GM18498 (cell line): ENCODE measurements around the gene THUMPD3.

Experiments
- ATAC-seq: cut with Tn5 transposase; IDR thresholded peaks from one replicate; pipeline ENCODE4 v1.9.1; 2021; ENCODE audit warnings: mild to moderate bottlenecking, moderate library complexity; ENCODE audit not compliant: unreplicated experiment

The THUMPD3 gene

GRCh38 chr3:9415485-9416138 lies 52.8 kb downstream of the THUMPD3 start:
- ATAC-seq: no peak

- ATAC-seq: no peak
These were observed 53.4 kb downstream of the THUMPD3 start for GRCh38 chr3:9416139-9416780.

- no peak for ATAC-seq
These were observed 58.1 kb downstream of the THUMPD3 start for GRCh38 chr3:9420850-9421549.

DNA sequence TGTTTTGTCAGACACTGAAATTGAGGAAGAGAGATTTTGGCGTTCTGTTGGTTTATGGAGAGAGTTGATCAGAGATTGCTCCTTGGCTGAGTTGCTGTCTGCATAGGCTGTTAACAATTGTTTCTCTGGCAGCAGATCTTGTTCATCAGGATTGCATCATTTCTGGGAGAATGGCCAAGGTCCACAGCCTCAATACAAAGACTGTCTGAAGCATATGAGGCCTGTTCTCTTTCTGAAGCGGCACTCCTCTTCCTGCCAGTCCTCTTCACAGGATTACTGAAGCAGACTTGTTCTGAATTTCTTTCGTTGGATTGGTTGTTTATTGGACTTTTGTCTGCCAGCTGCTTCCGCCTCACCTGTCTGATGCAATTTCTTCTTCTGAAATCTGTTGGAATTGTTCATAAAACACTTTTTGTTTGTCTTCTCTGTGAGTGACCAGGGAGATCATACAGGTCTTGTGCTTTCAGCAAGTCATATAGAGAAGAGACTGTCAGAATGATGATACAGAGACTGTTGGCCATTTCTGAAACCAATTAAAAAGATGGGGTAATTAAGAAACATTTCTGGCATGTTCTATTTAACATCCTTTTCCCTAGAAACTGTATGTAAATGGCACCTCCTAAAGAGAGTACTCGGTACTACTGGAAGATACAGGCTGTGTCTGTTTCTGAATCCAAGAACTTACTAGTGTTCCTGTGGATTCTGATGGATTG lies 60.0 kb downstream of the THUMPD3 start:
- ATAC-seq: no peak

DNA sequence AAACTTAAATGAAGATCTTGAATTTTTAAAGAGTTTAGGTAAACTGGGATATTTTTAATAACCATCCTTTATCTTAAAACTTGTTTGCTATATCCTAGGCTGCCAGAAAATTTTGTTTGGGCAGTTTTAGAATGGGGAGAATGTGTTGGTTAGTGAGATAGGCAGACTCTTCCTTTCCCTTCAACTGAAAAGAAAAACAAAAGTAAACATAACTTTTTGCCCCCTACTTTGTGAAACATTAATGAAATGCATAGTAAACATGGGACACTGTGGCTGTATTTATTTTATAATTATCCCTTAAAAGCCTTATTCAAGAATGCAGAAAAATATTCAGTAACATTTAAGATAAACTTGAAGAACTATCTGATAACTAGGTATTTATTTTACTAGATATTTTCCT lies 65.6 kb downstream of the THUMPD3 start:
- no peak for ATAC-seq

- no peak for ATAC-seq
These were observed 67.9 kb downstream of the THUMPD3 start for GRCh38 chr3:9430733-9431132.

DNA sequence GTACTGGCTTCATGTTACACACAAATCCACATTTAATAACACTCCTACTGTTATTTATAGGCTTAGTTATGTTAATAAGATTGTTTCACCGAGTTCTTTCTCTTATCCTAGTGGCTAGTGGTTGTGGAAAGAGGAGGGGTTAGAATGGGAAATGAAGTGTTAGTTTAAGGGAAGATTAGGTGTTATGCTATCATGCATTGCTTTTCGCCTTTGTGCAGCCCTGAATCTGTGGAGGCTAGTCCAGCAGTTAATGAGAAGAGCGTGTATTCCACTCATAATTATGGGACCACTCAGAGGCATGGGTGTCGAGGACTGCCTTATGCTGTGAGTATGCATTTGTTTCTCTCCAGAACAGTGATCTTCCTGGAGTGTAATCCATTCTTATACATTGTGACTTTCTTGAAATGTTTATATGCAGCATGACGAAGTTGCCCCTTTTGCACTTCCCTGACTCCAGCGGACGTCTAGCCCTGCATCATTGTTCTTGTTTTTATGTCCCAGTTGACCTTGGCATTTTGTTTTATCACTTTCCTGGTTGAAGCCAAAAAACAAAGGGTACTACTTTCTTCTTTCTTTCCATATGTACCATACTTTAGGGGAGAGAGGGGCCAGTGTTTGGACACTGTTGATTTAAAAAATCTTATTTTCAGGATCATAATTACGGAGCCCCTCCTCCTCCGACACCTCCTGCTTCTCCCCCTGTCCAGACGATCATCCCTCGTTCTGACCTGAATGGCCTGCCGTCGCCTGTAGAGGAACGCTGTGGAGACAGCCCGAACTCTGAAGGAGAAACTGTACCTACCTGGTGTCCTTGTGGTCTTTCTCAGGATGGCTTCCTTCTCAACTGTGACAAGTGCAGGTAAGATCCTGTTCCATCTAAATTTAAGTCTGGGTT lies 71.0 kb downstream of the THUMPD3 start:
- ATAC-seq: no peak

- no peak for ATAC-seq
These were observed 72.5 kb downstream of the THUMPD3 start for GRCh38 chr3:9435316-9435715.
